Adrenal gland (tissue), 12 donors: ENCODE measurements around the gene HCFC1. TPM values are rescaled to one million over a fixed set of nuclear protein-coding genes. Genes with fewer than 3 reads are reported as not detected.

Experiments used
- DNase-seq, 7 donors: peaks; one replicate each; pipeline ENCODE4 v3.0.0-alpha.2; 2019 to 2020
- H3K27ac ChIP-seq, 5 donors: fragments of 200-600 bp; sonication (generic) in 4 of 5; 1 replicate in 3 of 5; 2 replicates in 2 of 5; pipeline versions ENCODE4 v1.5.1 to v1.8.0; 2016 to 2020; ENCODE audit warnings: mild to moderate bottlenecking in 1 of 5
- H3K27me3 ChIP-seq: fragments of 200-600 bp; 2 replicates; pipeline ENCODE4 v1.8.0; 2021
- H3K36me3 ChIP-seq, 2 donors: fragments of 200-600 bp; replicated peaks in 1 of 2; 1 replicate in 1 of 2; 2 replicates in 1 of 2; pipeline versions ENCODE4 v1.5.1 to v1.8.0; 2018 to 2022
- H3K4me1 ChIP-seq, 2 donors: fragments of 200-600 bp; replicated peaks in 1 of 2; 1 replicate in 1 of 2; 2 replicates in 1 of 2; pipeline versions ENCODE4 v1.5.1 to v1.8.0; 2018 to 2021
- H3K4me3 ChIP-seq, 4 donors: fragments of 200-600 bp; sonication (generic) in 3 of 4; one replicate each; pipeline ENCODE4 v1.5.1; 2016 to 2018
- H3K9me3 ChIP-seq, 3 donors: fragments of 200-600 bp; sonication (generic) in 1 of 3; replicated peaks in 1 of 3; 1 replicate in 2 of 3; 2 replicates in 1 of 3; pipeline versions ENCODE4 v1.5.1 to v1.8.0; 2016 to 2021
- CTCF ChIP-seq, 6 experiments: fragments of 450-650 bp in 4 of 6; fragments of 200-600 bp in 2 of 6; sonication (generic) in 1 of 6; IDR thresholded peaks; 1 replicate in 5 of 6; 2 replicates in 1 of 6; pipeline versions ENCODE4 v1.5.1 to v1.8.0; 2016 to 2021; ENCODE audit warnings: antibody characterized with exemption in 6 of 6, mild to moderate bottlenecking in 2 of 6, moderate library complexity in 1 of 6
- POLR2A ChIP-seq, 2 donors: fragments of 450-650 bp; IDR thresholded peaks; one replicate each; pipeline ENCODE4 v1.6.1; 2017; ENCODE audit warnings: antibody characterized with exemption in 2 of 2, mild to moderate bottlenecking in 2 of 2, moderate library complexity in 1 of 2
- WGBS, 4 donors: extraction: QIAGEN DNeasy Blood & Tissue Kit in 2 of 4; methylation state at CpG; one replicate each; pipeline versions ENCODE4 v1.1.5 to v1.1.7; 2013 to 2017; 5-methylcytosine and 5-hydroxymethylcytosine counted together
- intact Hi-C, 2 donors: fragments of 100-400 bp; cut with DNase I; formaldehyde crosslinking; loops; one replicate each; pipeline versions ENCODE4 v1.14.1 to v1.15.0; 2022 to 2023
- polyA plus RNA-seq, 3 donors: library from polyadenylated mRNA; stranded (reverse); fragments of 200-250 nt in 2 of 3; fragments of 350-450 nt in 1 of 3; fragmentation: Illumina TruSeq in 1 of 3; extraction: RNeasy Lipid Tissue Mini Kit (QIAGEN cat#74804) in 1 of 3; gene quantifications; one replicate each; pipeline ENCODE4 v1.2.3, GENCODE V29; 2013 to 2014
- total RNA-seq, 9 donors: library from RNA; depleted of rRNA in 4 of 9; stranded (reverse); fragments of >200 nt in 4 of 9; fragments of 120-200 nt in 1 of 9; fragmentation: NEBNext Ultra II Directional in 1 of 9; extraction: Animal tissue kit (Norgen Biotek cat#: 25700) in 1 of 9; gene quantifications; one replicate each; pipeline versions ENCODE4 v1.1.0 to v1.2.4, GENCODE V29; 2013 to 2023
- donor health status: healthy with polysubstance abuse.
- donor health status: Bipolar disorder and iron deficiency.
- donor health status: DM: yes; HTN: yes; CAD: no.
- donor health status: DM: no; HTN: no; CAD: no.
- donor health status: DM: no; HTN: no; CAD: no.
- donor health status: DM: yes; HTN: yes; CAD: no.

Gene HCFC1
- total and polyA plus RNA-seq, 12 donors: 9.2 to 77.1 (median 54.0) TPM

GRCh38 chrX:153925387-153925738, 46.3 kb downstream of the HCFC1 start:
- no peaks in the 10 kb centered on the region for H3K27me3 ChIP-seq
- H3K4me3 ChIP-seq: peak overlapping the region in 1 of 4 donors; percentile 64
- TF ChIP-seq CTCF (IDR thresholded peaks at IDR 0.05) (no peak), POLR2A (IDR thresholded peaks at IDR 0.05) (no peak)
- intact Hi-C loops: no loop called here
- peaks cover 0 to 5% of the 10 kb centered on the region in 2 donors for H3K36me3 ChIP-seq
- H3K9me3 ChIP-seq: no peaks in the 10 kb centered on the region
- WGBS, 4 donors: 73 to 83% (median 77%) methylated on average over 1 to 4 of the region's 4 CpGs
- H3K27ac ChIP-seq: peak overlapping the region in 3 of 5 donors; percentile 68 to 96 (median 94)
- peaks cover 13 to 45% of the 10 kb centered on the region in 2 donors for H3K4me1 ChIP-seq
- no peak for DNase-seq

GRCh38 chrX:153924149-153924861, 47.3 kb downstream of the HCFC1 start:
- peak in 6 of 7 donors; percentile 50 to 79 (median 63) for DNase-seq
- no peaks in the 10 kb centered on the region for H3K36me3 ChIP-seq
- intact Hi-C loops: no loop called here
- H3K9me3 ChIP-seq: no peaks in the 10 kb centered on the region
- peaks cover 13 to 39% of the 10 kb centered on the region in 2 donors for H3K4me1 ChIP-seq
- H3K27me3 ChIP-seq: peaks cover 1% of the 10 kb centered on the region
- TF ChIP-seq CTCF (IDR thresholded peaks at IDR 0.05) (peak in 5 of 6 experiments; percentile 21 to 43 (median 31)), POLR2A (IDR thresholded peaks at IDR 0.05) (no peak)
- H3K4me3 ChIP-seq: no peak overlapping the region
- H3K27ac ChIP-seq: peak overlapping the region in 2 of 5 donors; percentile 34 to 96
- 25 to 47% (median 45%) methylated on average over 7 to 14 of the region's 14 CpGs for WGBS, 4 donors

DNA sequence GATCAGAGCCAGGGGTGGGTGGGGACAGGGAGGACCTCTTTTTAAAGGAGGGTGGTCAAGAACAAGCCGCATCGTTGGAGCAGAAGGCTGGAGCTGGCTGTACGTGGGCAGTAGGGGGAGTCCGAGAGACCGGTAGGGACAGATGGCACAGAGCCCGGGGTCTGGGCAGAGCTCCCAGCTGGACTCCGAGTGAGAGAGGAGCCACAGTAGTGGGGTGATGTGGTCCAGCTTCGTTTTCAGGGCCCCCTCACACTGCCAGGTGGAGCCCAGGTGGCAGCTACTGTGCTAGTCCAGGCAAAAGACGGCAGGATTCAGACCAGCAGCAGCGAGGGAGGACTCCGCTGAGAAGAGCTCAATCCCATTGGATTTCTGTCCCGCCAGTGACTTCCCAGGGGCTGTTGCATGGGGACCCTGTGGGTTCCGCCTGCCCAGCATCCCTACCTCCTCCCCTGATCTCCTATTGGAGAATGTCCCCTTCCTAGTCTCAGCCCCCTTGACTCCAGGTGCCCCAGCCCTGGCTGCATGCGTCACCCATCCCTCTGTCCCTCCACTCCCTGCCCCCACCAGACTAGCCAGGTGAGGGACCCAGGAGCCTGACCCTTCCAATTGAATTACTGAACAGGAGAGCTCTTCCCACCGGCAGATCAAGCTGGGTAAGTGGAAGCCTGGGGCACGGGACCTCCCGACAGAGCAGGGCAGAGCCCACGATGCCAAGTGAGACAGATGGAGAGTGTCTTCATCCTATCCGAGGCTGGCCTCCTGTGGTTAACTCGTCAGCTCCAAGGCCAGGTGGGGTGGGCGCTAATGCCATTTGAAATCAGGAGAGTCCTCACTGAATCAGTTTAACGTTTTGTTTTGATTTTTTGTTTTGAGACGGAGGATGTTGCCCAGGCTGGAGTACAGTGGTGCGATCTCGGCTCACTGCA, 48.4 kb downstream of the HCFC1 start:
- no peaks in the 10 kb centered on the region for H3K9me3 ChIP-seq
- H3K27ac ChIP-seq: peak overlapping the region in 1 of 5 donors; percentile 22
- no peaks in the 10 kb centered on the region for H3K36me3 ChIP-seq
- 40 to 55% (median 47%) methylated on average over 8 to 25 of the region's 25 CpGs for WGBS, 4 donors
- no peak for TF ChIP-seq POLR2A (IDR thresholded peaks at IDR 0.05)
- TF ChIP-seq CTCF (IDR thresholded peaks at IDR 0.05): peak; percentile 24 to 54 (median 40)
- intact Hi-C loops: no loop called here
- peak; percentile 80 to 91 (median 88) for DNase-seq
- H3K27me3 ChIP-seq: peaks cover 5% of the 10 kb centered on the region
- H3K4me3 ChIP-seq: no peak overlapping the region
- peaks cover 13 to 30% of the 10 kb centered on the region in 2 donors for H3K4me1 ChIP-seq
